Measurements from ENCODE around the gene TTC9B.
"Not testable (repeated sequence)": the region's sequence is repeated elsewhere in the genome, so short reads cannot be mapped to it uniquely, and the experiment has no call there.

The TTC9B gene

GRCh38 chr19:40232949-40233810 lies 15.0 kb upstream of the TTC9B start:
- no peak for DNase-seq (ENCODE audit: low spot score)

GRCh38 chr19:40232479-40232878 lies 14.3 kb upstream of the TTC9B start:
- no peak for DNase-seq (ENCODE audit: low spot score)

- DNase-seq (ENCODE audit: low spot score): no peak
Measured at GRCh38 chr19:40231544-40232424, 13.6 kb upstream of the TTC9B start.

- DNase-seq (ENCODE audit: low spot score): no peak
Measured at GRCh38 chr19:40231057-40231456, 12.9 kb upstream of the TTC9B start.

- DNase-seq (ENCODE audit: low spot score): no peak
Measured at GRCh38 chr19:40229926-40230417, 11.8 kb upstream of the TTC9B start.

- DNase-seq (ENCODE audit: low spot score): no peak
Measured at GRCh38 chr19:40229484-40229883, 11.3 kb upstream of the TTC9B start.

GRCh38 chr19:40228863-40229262 lies 10.7 kb upstream of the TTC9B start:
- no peak for DNase-seq (ENCODE audit: low spot score)

- no peak for DNase-seq (ENCODE audit: low spot score)
Measured at GRCh38 chr19:40228346-40228745, 10.2 kb upstream of the TTC9B start.

GRCh38 chr19:40225440-40226305 lies 7.5 kb upstream of the TTC9B start:
- no peak for DNase-seq (ENCODE audit: low spot score)

- DNase-seq (ENCODE audit: low spot score): no peak
Measured at GRCh38 chr19:40224342-40225150, 6.4 kb upstream of the TTC9B start.

- no peak for DNase-seq (ENCODE audit: low spot score)
Measured at GRCh38 chr19:40223135-40223822, 5.1 kb upstream of the TTC9B start.

- peak; percentile 82 for DNase-seq (ENCODE audit: low spot score)
Measured at GRCh38 chr19:40221858-40222619, 3.9 kb upstream of the TTC9B start.

GRCh38 chr19:40220674-40221073 lies 2.5 kb upstream of the TTC9B start:
- no peak for DNase-seq (ENCODE audit: low spot score)

- peak; percentile 43 for DNase-seq (ENCODE audit: low spot score)
Measured at GRCh38 chr19:40219721-40220276, 1.6 kb upstream of the TTC9B start.

- DNase-seq (ENCODE audit: low spot score): not testable (repeated sequence)
Measured at GRCh38 chr19:40219029-40219428, 845 bp upstream of the TTC9B start.

- peak; percentile 34 for DNase-seq (ENCODE audit: low spot score)
Measured at GRCh38 chr19:40217027-40217810, 965 bp downstream of the TTC9B start.

- no peak for DNase-seq (ENCODE audit: low spot score)
Measured at GRCh38 chr19:40216777-40217026, 1.5 kb downstream of the TTC9B start.

- no peak for DNase-seq (ENCODE audit: low spot score)
Measured at GRCh38 chr19:40216013-40216776, 2.0 kb downstream of the TTC9B start.
